NCI-H1105 treated with DMSO at 0.1 percent for 48 hours (cell line): ENCODE results near the gene CLTA.

Source experiments
- DNase-seq: peaks from one replicate; lab custom pipeline; 2025; lab: John Stamatoyannopoulos, UW

CLTA gene

GRCh38 chr9:36188212-36188611 lies 2.5 kb upstream of the CLTA start:
- no peak for DNase-seq

- no peak for DNase-seq
Measured at GRCh38 chr9:36189976-36190375, 745 bp upstream of the CLTA start.

GRCh38 chr9:36191290-36191645 lies 547 bp downstream of the CLTA start:
- DNase-seq = no peak

GRCh38 chr9:36191686-36192085 lies 965 bp downstream of the CLTA start:
- DNase-seq = no peak

- DNase-seq = no peak
Measured at GRCh38 chr9:36192196-36192595, 1.5 kb downstream of the CLTA start.

- DNase-seq = no peak
Measured at GRCh38 chr9:36193023-36193422, 2.3 kb downstream of the CLTA start.

GRCh38 chr9:36194326-36195000 lies 3.7 kb downstream of the CLTA start:
- no peak for DNase-seq

- no peak for DNase-seq
Measured at GRCh38 chr9:36204906-36205547, 14.3 kb downstream of the CLTA start.

- DNase-seq = no peak
Measured at GRCh38 chr9:36207016-36207415, 16.3 kb downstream of the CLTA start.

GRCh38 chr9:36207546-36208012 lies 16.9 kb downstream of the CLTA start:
- DNase-seq = no peak

GRCh38 chr9:36208521-36209253 lies 18.0 kb downstream of the CLTA start:
- DNase-seq = no peak

- no peak for DNase-seq
Measured at GRCh38 chr9:36210722-36211121, 20.0 kb downstream of the CLTA start.

- no peak for DNase-seq
Measured at GRCh38 chr9:36211510-36211909, 20.8 kb downstream of the CLTA start.

- no peak for DNase-seq
Measured at GRCh38 chr9:36213387-36213786, 22.7 kb downstream of the CLTA start.

GRCh38 chr9:36213989-36214388 lies 23.3 kb downstream of the CLTA start:
- DNase-seq = no peak

- DNase-seq = no peak
Measured at GRCh38 chr9:36214571-36214970, 23.9 kb downstream of the CLTA start.

GRCh38 chr9:36217256-36217968 lies 26.7 kb downstream of the CLTA start:
- DNase-seq = peak; percentile 85

- DNase-seq = peak; percentile 87
Measured at GRCh38 chr9:36218011-36218410, 27.3 kb downstream of the CLTA start.

- DNase-seq = no peak
Measured at GRCh38 chr9:36218411-36218901, 27.7 kb downstream of the CLTA start.

GRCh38 chr9:36221667-36222066 lies 30.9 kb downstream of the CLTA start:
- DNase-seq = no peak

- no peak for DNase-seq
Measured at GRCh38 chr9:36222449-36222848, 31.7 kb downstream of the CLTA start.

GRCh38 chr9:36237230-36237629 lies 46.5 kb downstream of the CLTA start:
- no peak for DNase-seq
